Ishikawa (cell line): ENCODE measurements around the gene RBCK1.

Source experiments
- CEBPB ChIP-seq: IDR thresholded peaks from 2 replicates; pipeline ENCODE4 v1.6.1; 2012
- CREB1 ChIP-seq: IDR thresholded peaks from 2 replicates; pipeline ENCODE4 v1.6.1; 2012; ENCODE audit warnings: low read depth
- RAD21 ChIP-seq: IDR thresholded peaks from 2 replicates; pipeline ENCODE4 v1.6.1; 2012; ENCODE audit warnings: low read depth
- TAF1 ChIP-seq: IDR thresholded peaks from 2 replicates; pipeline ENCODE4 v1.6.1; 2012; ENCODE audit warnings: low read depth, mild to moderate bottlenecking
- TF ChIP-seq, protein P1 (sequence below): IDR thresholded peaks from 2 replicates; pipeline ENCODE4 v1.6.1; 2012
- TF ChIP-seq, protein P2 (sequence below): IDR thresholded peaks from 2 replicates; pipeline ENCODE4 v1.6.1; 2012; ENCODE audit warnings: low read depth, mild to moderate bottlenecking

DNA sequence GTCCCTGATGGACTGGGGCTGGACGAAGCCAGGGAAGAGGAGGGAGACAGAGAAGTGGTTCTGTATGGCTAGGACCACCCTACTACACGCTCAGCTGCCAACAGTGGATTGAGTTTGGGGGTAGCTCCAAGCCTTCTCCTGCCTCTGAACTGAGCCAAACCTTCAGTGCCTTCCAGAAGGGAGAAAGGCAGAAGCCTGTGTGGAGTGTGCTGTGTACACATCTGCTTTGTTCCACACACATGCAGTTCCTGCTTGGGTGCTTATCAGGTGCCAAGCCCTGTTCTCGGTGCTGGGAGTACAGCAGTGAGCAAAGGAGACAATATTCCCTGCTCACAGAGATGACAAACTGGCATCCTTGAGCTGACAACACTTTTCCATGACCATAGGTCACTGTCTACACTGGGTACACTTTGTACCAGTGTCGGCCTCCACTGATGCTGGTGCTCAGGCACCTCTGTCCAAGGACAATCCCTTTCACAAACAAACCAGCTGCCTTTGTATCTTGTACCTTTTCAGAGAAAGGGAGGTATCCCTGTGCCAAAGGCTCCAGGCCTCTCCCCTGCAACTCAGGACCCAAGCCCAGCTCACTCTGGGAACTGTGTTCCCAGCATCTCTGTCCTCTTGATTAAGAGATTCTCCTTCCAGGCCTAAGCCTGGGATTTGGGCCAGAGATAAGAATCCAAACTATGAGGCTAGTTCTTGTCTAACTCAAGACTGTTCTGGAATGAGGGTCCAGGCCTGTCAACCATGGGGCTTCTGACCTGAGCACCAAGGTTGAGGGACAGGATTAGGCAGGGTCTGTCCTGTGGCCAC is 11.3 kb upstream of the RBCK1 start:
- TF ChIP-seq CREB1 (no peak), TAF1 (no peak), CEBPB (no peak), RAD21 (no peak)
- TF ChIP-seq, protein P1, sequence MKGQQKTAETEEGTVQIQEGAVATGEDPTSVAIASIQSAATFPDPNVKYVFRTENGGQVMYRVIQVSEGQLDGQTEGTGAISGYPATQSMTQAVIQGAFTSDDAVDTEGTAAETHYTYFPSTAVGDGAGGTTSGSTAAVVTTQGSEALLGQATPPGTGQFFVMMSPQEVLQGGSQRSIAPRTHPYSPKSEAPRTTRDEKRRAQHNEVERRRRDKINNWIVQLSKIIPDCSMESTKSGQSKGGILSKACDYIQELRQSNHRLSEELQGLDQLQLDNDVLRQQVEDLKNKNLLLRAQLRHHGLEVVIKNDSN: no peak
- TF ChIP-seq, protein P2, sequence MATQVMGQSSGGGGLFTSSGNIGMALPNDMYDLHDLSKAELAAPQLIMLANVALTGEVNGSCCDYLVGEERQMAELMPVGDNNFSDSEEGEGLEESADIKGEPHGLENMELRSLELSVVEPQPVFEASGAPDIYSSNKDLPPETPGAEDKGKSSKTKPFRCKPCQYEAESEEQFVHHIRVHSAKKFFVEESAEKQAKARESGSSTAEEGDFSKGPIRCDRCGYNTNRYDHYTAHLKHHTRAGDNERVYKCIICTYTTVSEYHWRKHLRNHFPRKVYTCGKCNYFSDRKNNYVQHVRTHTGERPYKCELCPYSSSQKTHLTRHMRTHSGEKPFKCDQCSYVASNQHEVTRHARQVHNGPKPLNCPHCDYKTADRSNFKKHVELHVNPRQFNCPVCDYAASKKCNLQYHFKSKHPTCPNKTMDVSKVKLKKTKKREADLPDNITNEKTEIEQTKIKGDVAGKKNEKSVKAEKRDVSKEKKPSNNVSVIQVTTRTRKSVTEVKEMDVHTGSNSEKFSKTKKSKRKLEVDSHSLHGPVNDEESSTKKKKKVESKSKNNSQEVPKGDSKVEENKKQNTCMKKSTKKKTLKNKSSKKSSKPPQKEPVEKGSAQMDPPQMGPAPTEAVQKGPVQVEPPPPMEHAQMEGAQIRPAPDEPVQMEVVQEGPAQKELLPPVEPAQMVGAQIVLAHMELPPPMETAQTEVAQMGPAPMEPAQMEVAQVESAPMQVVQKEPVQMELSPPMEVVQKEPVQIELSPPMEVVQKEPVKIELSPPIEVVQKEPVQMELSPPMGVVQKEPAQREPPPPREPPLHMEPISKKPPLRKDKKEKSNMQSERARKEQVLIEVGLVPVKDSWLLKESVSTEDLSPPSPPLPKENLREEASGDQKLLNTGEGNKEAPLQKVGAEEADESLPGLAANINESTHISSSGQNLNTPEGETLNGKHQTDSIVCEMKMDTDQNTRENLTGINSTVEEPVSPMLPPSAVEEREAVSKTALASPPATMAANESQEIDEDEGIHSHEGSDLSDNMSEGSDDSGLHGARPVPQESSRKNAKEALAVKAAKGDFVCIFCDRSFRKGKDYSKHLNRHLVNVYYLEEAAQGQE: no peak
